Skeletal muscle cell (primary cell): ENCODE results near the gene PODXL2.
"Not testable (repeated sequence)": the region's sequence is repeated elsewhere in the genome, so short reads cannot be mapped to it uniquely, and the experiment has no call there.

ENCODE experiments used
- DNase-seq: peaks from one replicate; pipeline ENCODE4 v3.0.0-alpha.2; 2010; ENCODE audit warnings: low read depth
- H3K4me3 ChIP-seq: 2 replicates; pipeline ENCODE4 v1.5.1; 2011; ENCODE audit warnings: low read depth, mild to moderate bottlenecking, control low read depth, low read length, moderate library complexity

Gene PODXL2

GRCh38 chr3:127651516-127652172, 22.7 kb downstream of the PODXL2 start:
- no peak for DNase-seq
- H3K4me3 ChIP-seq = no peak overlapping the region

- H3K4me3 ChIP-seq = no peak overlapping the region
- DNase-seq = no peak
Measured at GRCh38 chr3:127652246-127652995, 23.4 kb downstream of the PODXL2 start.

GRCh38 chr3:127654374-127654773, 25.4 kb downstream of the PODXL2 start:
- DNase-seq = no peak
- no peak overlapping the region for H3K4me3 ChIP-seq

- DNase-seq, H3K4me3 ChIP-seq: not testable (repeated sequence)
Measured at GRCh38 chr3:127654993-127655392, 26.0 kb downstream of the PODXL2 start.

GRCh38 chr3:127655641-127656040, 26.7 kb downstream of the PODXL2 start:
- no peak for DNase-seq
- H3K4me3 ChIP-seq = no peak overlapping the region

- DNase-seq = no peak
- H3K4me3 ChIP-seq = no peak overlapping the region
Measured at GRCh38 chr3:127656906-127657305, 27.9 kb downstream of the PODXL2 start.

GRCh38 chr3:127658234-127658633, 29.2 kb downstream of the PODXL2 start:
- no peak for DNase-seq
- H3K4me3 ChIP-seq = no peak overlapping the region

GRCh38 chr3:127660621-127661251, 31.8 kb downstream of the PODXL2 start:
- DNase-seq = no peak
- no peak overlapping the region for H3K4me3 ChIP-seq

GRCh38 chr3:127661600-127661999, 32.6 kb downstream of the PODXL2 start:
- H3K4me3 ChIP-seq = no peak overlapping the region
- DNase-seq = no peak

- no peak overlapping the region for H3K4me3 ChIP-seq
- no peak for DNase-seq
Measured at GRCh38 chr3:127662001-127662469, 33.0 kb downstream of the PODXL2 start.

- no peak for DNase-seq
- no peak overlapping the region for H3K4me3 ChIP-seq
Measured at GRCh38 chr3:127663151-127663550, 34.2 kb downstream of the PODXL2 start.

- DNase-seq = no peak
- H3K4me3 ChIP-seq = no peak overlapping the region
Measured at GRCh38 chr3:127665165-127665564, 36.2 kb downstream of the PODXL2 start.

GRCh38 chr3:127665586-127665985, 36.6 kb downstream of the PODXL2 start:
- no peak for DNase-seq

GRCh38 chr3:127666676-127667075, 37.7 kb downstream of the PODXL2 start:
- no peak overlapping the region for H3K4me3 ChIP-seq
- DNase-seq = no peak

More at GRCh38 chr3:127665586-127665985, 36.6 kb downstream of the PODXL2 start:
- H3K4me3 ChIP-seq = no peak overlapping the region

GRCh38 chr3:127667119-127667681, 38.2 kb downstream of the PODXL2 start:
- H3K4me3 ChIP-seq = no peak overlapping the region

GRCh38 chr3:127668906-127669305, 39.9 kb downstream of the PODXL2 start:
- no peak for DNase-seq
- H3K4me3 ChIP-seq = no peak overlapping the region

More at GRCh38 chr3:127667119-127667681, 38.2 kb downstream of the PODXL2 start:
- no peak for DNase-seq

- H3K4me3 ChIP-seq = no peak overlapping the region
- DNase-seq = no peak
Measured at GRCh38 chr3:127669541-127670228, 40.7 kb downstream of the PODXL2 start.

GRCh38 chr3:127670229-127670559, 41.2 kb downstream of the PODXL2 start:
- H3K4me3 ChIP-seq = no peak overlapping the region
- no peak for DNase-seq

GRCh38 chr3:127670761-127671522, 42.0 kb downstream of the PODXL2 start:
- H3K4me3 ChIP-seq = no peak overlapping the region
- no peak for DNase-seq
